Heart left ventricle (tissue), 16 donors: ENCODE data around the gene FMO5. TPM values are rescaled to one million over a fixed set of nuclear protein-coding genes. Genes with fewer than 3 reads are reported as not detected.

Experiments
- ATAC-seq, 4 donors: fragments of 200-7000 bp; cut with Tn5 transposase; one replicate each; pipeline ENCODE4 v1.9.1; 2020 to 2022; ENCODE audit warnings: moderate library complexity in 4 of 4, mild to moderate bottlenecking in 3 of 4, moderate number of reproducible peaks in 1 of 4
- DNase-seq, 5 donors: peaks; one replicate each; pipeline ENCODE4 v3.0.0-alpha.2; 2020
- H3K27ac ChIP-seq, 12 donors: fragments of 200-600 bp; sonication (generic) in 4 of 12; one replicate each; pipeline versions ENCODE4 v1.5.0 to v1.8.0; 2016 to 2022; ENCODE audit warnings: mild to moderate bottlenecking in 2 of 12
- H3K27me3 ChIP-seq, 9 donors: fragments of 200-600 bp; sonication (generic) in 2 of 9; one replicate each; pipeline versions ENCODE4 v1.5.1 to v1.8.0; 2016 to 2022; ENCODE audit warnings: mild to moderate bottlenecking in 3 of 9
- H3K36me3 ChIP-seq, 9 donors: fragments of 200-600 bp; sonication (generic) in 2 of 9; one replicate each; pipeline versions ENCODE4 v1.5.0 to v1.8.0; 2018 to 2022; ENCODE audit warnings: mild to moderate bottlenecking in 2 of 9
- H3K4me1 ChIP-seq, 12 donors: fragments of 200-600 bp; sonication (generic) in 4 of 12; one replicate each; pipeline versions ENCODE4 v1.5.0 to v1.8.0; 2016 to 2022; ENCODE audit warnings: mild to moderate bottlenecking in 3 of 12
- H3K4me3 ChIP-seq, 12 donors: fragments of 200-600 bp; sonication (generic) in 4 of 12; one replicate each; pipeline versions ENCODE4 v1.5.0 to v1.8.0; 2017 to 2022; ENCODE audit warnings: mild to moderate bottlenecking in 9 of 12, moderate library complexity in 4 of 12
- H3K9me3 ChIP-seq, 12 donors: fragments of 200-600 bp; sonication (generic) in 4 of 12; one replicate each; pipeline versions ENCODE4 v1.5.0 to v1.8.0; 2016 to 2022; ENCODE audit warnings: mild to moderate bottlenecking in 1 of 12
- CTCF ChIP-seq, 12 donors: fragments of 200-600 bp; sonication (generic) in 4 of 12; IDR thresholded peaks; one replicate each; pipeline versions ENCODE4 v1.5.0 to v1.8.0; 2018 to 2022; ENCODE audit warnings: antibody characterized with exemption in 12 of 12, mild to moderate bottlenecking in 5 of 12
- POLR2A ChIP-seq, 2 donors: fragments of 450-650 bp; IDR thresholded peaks; one replicate each; pipeline ENCODE4 v1.6.1; 2017; ENCODE audit warnings: antibody characterized with exemption in 2 of 2, mild to moderate bottlenecking in 2 of 2, moderate library complexity in 2 of 2
- WGBS, 4 donors: extraction: QIAGEN DNeasy Blood & Tissue Kit in 2 of 4; methylation state at CpG; one replicate each; pipeline versions ENCODE4 v1.1.5 to v1.1.7; 2013 to 2018; 5-methylcytosine and 5-hydroxymethylcytosine counted together
- intact Hi-C, 10 donors: fragments of 100-400 bp; cut with DNase I; formaldehyde crosslinking; loops; one replicate each; pipeline versions ENCODE4 v1.11.1 to v1.14.2; 2022
- polyA plus RNA-seq, 2 donors: library from polyadenylated mRNA; stranded (reverse); fragments of 200-250 nt; gene quantifications; one replicate each; pipeline ENCODE4 v1.2.3, GENCODE V29; 2013
- total RNA-seq, 9 donors: library from RNA; depleted of rRNA in 2 of 9; stranded (reverse); fragments of >200 nt in 2 of 9; fragmentation: NEBNext Ultra II Directional in 3 of 9; extraction: Animal tissue kit (Norgen Biotek cat#: 25700) in 3 of 9; gene quantifications; one replicate each; pipeline versions ENCODE4 v1.1.0 to v1.2.4, GENCODE V29; 2016 to 2023
- donor health status: ischemic (EF 13 %, LVEDD 7.1; RV severe dilation, severe dysfunction).
- donor health status: healthy with polysubstance abuse.
- donor health status: DM: no; HTN: yes; CAD: no.
- donor health status: DM: no; HTN: no; CAD: no.
- donor health status: ischemic (EF 25% LVEDD 6.9; RV normal size, moderate dysfunction).
- donor health status: ischemic (EF 25% LVEDD 5.7; RV mildly dilated, moderate dysfunction).
- donor health status: healthy.
- donor health status: DM: yes; HTN: yes; CAD: no.
- donor health status: ischemic (EF 35%, LVEDD 5.7; RV mildly dilated, moderate dysfunction).
- donor health status: nonischemic (EF 11% LVEDD 7.7; RV severe dilation, severe dysfunction).
- donor health status: DM: yes; HTN: yes; CAD: no.
- donor health status: PGD.
- donor health status: ischemic (EF 29% LVEDD 5.4; RV normal size, mild dysfunction).
- donor health status: nonischemic (EF 23%, LVEDD 6.1; RV moderate dilation, normal function).

FMO5 gene
- total and polyA plus RNA-seq, 11 donors: 0.71 to 17.0 (median 1.2) TPM

DNA sequence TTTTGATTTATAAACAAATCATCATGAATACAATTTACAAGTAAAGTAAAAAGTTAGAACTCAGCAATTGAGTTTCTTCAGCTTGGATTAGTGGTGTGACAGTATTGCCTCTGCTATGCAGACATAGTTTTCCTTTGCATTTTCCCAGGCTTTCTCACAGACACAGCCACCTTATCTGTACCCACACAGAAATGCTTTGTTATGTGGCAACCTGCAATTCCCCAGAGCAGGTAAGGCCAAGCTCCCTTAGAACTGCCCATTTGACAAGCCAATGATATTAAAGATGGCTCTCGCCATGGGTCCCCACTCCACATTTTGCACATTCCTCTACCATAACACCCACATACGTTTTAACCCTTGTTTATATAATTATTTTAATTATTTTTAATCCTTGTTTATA lies 14.2 kb downstream of the FMO5 start:
- intact Hi-C loops: no loop called here
- TF ChIP-seq POLR2A (IDR thresholded peaks at IDR 0.05) (no peak), CTCF (IDR thresholded peaks at IDR 0.05) (no peak)
- H3K4me1 ChIP-seq: peaks cover 0 to 6% (median 0%) of the 10 kb centered on the region in 12 donors
- 80 to 86% (median 83%) methylated on average over 2 of the region's 2 CpGs for WGBS, 4 donors
- no peak for ATAC-seq
- no peaks in the 10 kb centered on the region for H3K9me3 ChIP-seq
- peaks cover 0 to 36% (median 0%) of the 10 kb centered on the region in 9 donors for H3K36me3 ChIP-seq
- H3K27me3 ChIP-seq: no peaks in the 10 kb centered on the region
- no peak for DNase-seq
- no peak overlapping the region for H3K4me3 ChIP-seq
- no peak overlapping the region for H3K27ac ChIP-seq

DNA sequence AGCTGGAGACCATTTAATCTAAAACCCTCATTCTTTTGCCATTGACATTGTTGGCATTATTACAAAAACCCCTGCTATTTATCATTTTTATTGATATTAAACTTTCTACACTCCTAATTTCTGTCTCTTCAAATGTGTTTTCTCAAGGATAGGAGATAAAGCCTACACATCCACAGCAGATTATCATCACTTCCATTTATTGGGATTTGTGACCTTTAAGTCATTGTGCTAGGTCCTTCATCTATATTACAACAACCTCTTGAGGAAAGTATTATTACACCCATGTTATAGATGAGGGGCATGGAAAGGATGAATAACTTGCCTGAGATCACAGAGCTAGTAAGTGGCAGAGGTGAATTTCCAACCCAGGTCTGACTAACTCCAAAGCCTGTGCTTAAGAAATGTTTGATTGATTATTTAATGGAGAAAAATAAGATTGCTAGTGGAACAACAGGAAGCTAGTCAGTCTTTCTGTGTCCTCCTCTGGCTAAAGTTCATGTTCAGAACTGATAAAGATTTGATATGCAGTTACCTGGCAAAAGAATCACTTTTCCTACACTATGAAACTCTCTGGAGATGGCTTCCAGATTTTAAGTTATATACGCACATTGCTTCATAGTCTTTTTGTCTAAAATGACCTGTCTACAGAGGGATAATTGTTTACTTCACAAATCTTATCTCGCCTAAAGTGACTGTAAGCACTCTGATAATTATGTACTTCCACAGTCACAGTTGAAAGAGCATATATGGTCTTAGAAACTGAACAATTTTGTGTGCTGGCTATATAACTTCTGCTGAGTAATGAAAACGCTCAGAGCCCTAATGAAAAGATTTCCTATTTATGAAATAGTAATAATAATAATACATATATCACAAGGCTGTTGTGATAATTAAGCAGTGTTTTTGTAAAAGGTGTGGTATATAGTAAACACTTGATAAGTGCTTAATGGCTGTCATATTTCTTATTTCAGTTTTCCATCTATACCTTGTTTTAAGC lies 15.0 kb downstream of the FMO5 start:
- H3K36me3 ChIP-seq: peaks cover 0 to 36% (median 0%) of the 10 kb centered on the region in 9 donors
- no peaks in the 10 kb centered on the region for H3K27me3 ChIP-seq
- WGBS, 4 donors: 92 to 94% (median 93%) methylated on average over 3 of the region's 3 CpGs
- H3K9me3 ChIP-seq: no peaks in the 10 kb centered on the region
- intact Hi-C loops: no loop called here
- DNase-seq (no peak), ATAC-seq (no peak)
- no peak overlapping the region for H3K27ac ChIP-seq
- TF ChIP-seq POLR2A (IDR thresholded peaks at IDR 0.05): no peak
- TF ChIP-seq CTCF (IDR thresholded peaks at IDR 0.05): no peak
- no peak overlapping the region for H3K4me3 ChIP-seq
- peaks cover 0 to 4% (median 0%) of the 10 kb centered on the region in 12 donors for H3K4me1 ChIP-seq

- WGBS, 4 donors: 95 to 99% (median 97%) methylated on average over 7 of the region's 7 CpGs
- DNase-seq (no peak), ATAC-seq (no peak)
- H3K36me3 ChIP-seq: peaks cover 0 to 46% (median 0%) of the 10 kb centered on the region in 9 donors
- H3K27me3 ChIP-seq: no peaks in the 10 kb centered on the region
- no peaks in the 10 kb centered on the region for H3K4me1 ChIP-seq
- intact Hi-C loops: no loop called here
- H3K4me3 ChIP-seq: no peak overlapping the region
- H3K27ac ChIP-seq: no peak overlapping the region
- TF ChIP-seq CTCF (IDR thresholded peaks at IDR 0.05) (no peak), POLR2A (IDR thresholded peaks at IDR 0.05) (no peak)
- H3K9me3 ChIP-seq: no peaks in the 10 kb centered on the region
These were observed 16.5 kb downstream of the FMO5 start for GRCh38 chr1:147208619-147209018.

DNA sequence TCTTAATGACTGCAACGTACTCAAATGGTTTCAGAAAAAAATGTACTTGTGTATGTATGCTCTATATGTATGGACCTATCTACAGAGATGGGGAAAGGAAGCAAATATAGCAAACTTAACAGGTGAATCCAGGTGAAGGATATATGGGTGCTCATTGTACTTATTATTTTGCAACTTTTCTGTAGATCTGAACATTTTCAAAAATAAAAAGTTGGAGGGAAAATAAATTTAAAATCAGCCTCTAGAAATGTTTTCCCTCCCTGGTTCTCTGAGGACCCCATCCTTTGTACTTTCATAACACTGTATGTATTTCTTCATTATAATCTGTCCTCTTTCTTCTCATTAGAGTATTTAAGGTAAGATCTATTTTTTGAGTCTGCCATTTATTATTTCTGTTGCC lies 17.9 kb downstream of the FMO5 start:
- H3K4me1 ChIP-seq: no peaks in the 10 kb centered on the region
- H3K36me3 ChIP-seq: peaks cover 0 to 38% (median 0%) of the 10 kb centered on the region in 9 donors
- no peaks in the 10 kb centered on the region for H3K27me3 ChIP-seq
- DNase-seq (no peak), ATAC-seq (no peak)
- no peaks in the 10 kb centered on the region for H3K9me3 ChIP-seq
- WGBS, 4 donors: 85 to 88% (median 86%) methylated on average over 1 of the region's 1 CpG
- intact Hi-C loops: no loop called here
- H3K27ac ChIP-seq: no peak overlapping the region
- no peak for TF ChIP-seq POLR2A (IDR thresholded peaks at IDR 0.05)
- no peak overlapping the region for H3K4me3 ChIP-seq
